Astrocyte of the spinal cord (primary cell): Measurements from ENCODE around the gene ST3GAL4.

Experiments used
- DNase-seq: peaks from one replicate; pipeline ENCODE4 v3.0.0; 2011; ENCODE audit warnings: low read depth, low spot score
- H3K4me3 ChIP-seq: 2 replicates; pipeline ENCODE4 v1.5.1; 2011; ENCODE audit warnings: low read depth, mild to moderate bottlenecking, low read length, moderate library complexity
- in situ Hi-C: cut with HindIII; loops from 2 replicates; pipeline ENCODE4 v1.10.0; 2017; ENCODE audit warnings: low sequenced_read_pairs
- TF ChIP-seq, protein P1 (sequence below): IDR thresholded peaks from 2 replicates; pipeline ENCODE4 v1.5.1; 2012; ENCODE audit warnings: low read depth, mild to moderate bottlenecking, low read length, inconsistent platforms

The ST3GAL4 gene

GRCh38 chr11:126336138-126336541, 19.3 kb upstream of the ST3GAL4 start:
- no peak overlapping the region for H3K4me3 ChIP-seq
- no peak for DNase-seq
- in situ Hi-C loops: no loop called here
- TF ChIP-seq, protein P1, sequence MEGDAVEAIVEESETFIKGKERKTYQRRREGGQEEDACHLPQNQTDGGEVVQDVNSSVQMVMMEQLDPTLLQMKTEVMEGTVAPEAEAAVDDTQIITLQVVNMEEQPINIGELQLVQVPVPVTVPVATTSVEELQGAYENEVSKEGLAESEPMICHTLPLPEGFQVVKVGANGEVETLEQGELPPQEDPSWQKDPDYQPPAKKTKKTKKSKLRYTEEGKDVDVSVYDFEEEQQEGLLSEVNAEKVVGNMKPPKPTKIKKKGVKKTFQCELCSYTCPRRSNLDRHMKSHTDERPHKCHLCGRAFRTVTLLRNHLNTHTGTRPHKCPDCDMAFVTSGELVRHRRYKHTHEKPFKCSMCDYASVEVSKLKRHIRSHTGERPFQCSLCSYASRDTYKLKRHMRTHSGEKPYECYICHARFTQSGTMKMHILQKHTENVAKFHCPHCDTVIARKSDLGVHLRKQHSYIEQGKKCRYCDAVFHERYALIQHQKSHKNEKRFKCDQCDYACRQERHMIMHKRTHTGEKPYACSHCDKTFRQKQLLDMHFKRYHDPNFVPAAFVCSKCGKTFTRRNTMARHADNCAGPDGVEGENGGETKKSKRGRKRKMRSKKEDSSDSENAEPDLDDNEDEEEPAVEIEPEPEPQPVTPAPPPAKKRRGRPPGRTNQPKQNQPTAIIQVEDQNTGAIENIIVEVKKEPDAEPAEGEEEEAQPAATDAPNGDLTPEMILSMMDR: no peak

DNA sequence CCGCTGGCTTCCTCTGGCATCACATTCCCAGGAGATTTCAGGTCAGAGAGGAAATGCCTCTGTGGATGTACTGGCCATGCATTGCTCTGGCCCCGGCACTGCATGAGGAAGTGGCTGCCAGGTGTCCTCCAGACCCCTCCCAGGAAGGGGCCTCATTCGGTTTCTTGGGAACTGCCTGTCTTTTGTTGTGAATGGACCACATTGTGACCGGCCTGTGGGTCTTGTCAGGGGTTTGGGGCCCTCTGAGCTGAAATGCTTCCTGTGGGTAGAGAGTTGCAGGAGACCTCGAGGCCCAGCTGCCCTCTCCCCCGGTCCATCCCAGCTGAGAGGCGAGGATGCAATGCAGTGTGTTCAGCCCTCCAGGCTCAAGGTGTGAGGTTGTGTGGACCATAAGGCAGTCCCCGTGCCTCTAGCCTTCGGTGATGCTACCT, 18.8 kb upstream of the ST3GAL4 start:
- TF ChIP-seq, protein P1: no peak
- DNase-seq: no peak
- in situ Hi-C loops: no loop called here
- no peak overlapping the region for H3K4me3 ChIP-seq

GRCh38 chr11:126337126-126337473, 18.4 kb upstream of the ST3GAL4 start:
- DNase-seq: no peak
- TF ChIP-seq, protein P1: no peak
- no peak overlapping the region for H3K4me3 ChIP-seq
- in situ Hi-C loops: no loop called here

DNA sequence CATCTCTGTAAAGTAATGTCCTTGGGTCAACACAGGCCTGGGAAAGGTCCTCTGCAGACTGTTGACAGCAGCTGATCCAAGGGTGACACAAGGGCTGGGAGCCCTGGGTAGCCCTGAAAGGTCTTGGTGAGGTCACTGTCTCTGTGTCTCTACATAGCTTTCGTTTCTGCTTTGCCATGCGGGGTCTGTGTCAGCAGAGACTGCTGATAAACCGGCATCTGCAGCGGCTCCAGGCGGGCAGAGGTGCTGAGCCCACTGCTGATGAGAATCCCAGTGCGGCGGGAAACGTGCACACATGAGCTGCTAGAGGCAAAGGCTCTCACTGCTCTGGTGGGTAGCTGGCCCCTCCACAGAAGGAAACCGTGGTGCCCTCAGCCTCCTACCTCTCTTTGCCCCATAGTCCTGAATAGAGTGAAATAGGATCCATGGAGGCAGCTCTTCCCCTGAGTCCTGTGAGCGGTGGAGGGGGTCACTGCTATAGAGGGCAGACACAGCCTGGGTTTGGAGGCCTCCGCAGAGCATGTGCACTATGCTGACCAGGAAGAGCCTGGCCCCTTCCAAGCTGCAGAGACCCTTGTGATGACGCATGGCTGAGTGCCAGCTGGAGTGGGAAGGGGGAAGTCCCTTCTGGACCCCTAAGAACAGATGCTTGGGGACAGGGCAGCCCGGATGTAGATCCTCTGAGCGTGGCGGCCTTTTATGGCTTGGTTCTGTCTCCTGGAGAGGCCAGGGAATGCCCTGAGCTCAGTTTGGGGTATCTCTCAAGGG, 17.8 kb upstream of the ST3GAL4 start:
- in situ Hi-C loops: no loop called here
- no peak overlapping the region for H3K4me3 ChIP-seq
- TF ChIP-seq, protein P1: no peak
- no peak for DNase-seq

DNA sequence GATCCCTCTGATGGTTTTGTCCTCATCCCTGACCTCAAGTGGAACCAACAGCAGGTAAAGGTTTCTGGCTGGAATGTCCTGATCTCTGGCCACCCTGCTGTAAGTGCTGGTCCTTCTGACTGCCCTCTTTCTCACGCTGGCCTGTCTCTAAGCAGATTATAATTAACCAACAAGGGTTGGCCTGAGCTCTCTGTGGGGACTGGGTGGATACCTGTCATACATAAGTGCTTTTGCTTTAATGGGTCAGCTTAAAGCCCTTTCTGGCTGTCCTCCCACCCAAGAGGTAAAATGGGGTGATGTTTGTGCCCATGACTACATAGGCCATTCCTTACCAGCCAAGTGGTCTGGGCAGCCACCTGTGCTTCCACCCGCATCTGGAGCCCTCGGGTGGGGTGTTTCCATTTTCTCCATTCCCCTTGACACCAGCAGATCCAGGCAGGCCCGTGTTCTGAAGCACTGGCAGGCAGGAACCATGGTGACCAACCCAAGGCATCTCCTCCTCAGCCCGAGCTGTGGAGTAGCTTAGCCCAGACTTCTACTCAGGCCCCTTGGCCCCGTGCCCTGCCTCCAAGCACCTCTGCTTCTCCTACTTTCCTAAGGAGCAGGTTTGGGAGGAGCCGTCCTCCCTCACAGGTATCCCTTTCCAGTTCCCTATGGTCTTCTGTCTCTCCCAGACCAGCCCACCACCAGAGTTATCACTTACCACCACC, 17.0 kb upstream of the ST3GAL4 start:
- TF ChIP-seq, protein P1: no peak
- DNase-seq: no peak
- H3K4me3 ChIP-seq: no peak overlapping the region
- in situ Hi-C loops: no loop called here

- in situ Hi-C loops: no loop called here
- DNase-seq: no peak
- H3K4me3 ChIP-seq: no peak overlapping the region
- TF ChIP-seq, protein P1: no peak
Observed at GRCh38 chr11:126339073-126339862, 16.2 kb upstream of the ST3GAL4 start.
